ENCODE measurements around the gene HECTD4. TPM values are rescaled to one million over a fixed set of nuclear protein-coding genes. Genes with fewer than 3 reads are reported as not detected.

Gene HECTD4
- total RNA-seq, 1 donor from 2014 or later: 49.4 TPM

DNA sequence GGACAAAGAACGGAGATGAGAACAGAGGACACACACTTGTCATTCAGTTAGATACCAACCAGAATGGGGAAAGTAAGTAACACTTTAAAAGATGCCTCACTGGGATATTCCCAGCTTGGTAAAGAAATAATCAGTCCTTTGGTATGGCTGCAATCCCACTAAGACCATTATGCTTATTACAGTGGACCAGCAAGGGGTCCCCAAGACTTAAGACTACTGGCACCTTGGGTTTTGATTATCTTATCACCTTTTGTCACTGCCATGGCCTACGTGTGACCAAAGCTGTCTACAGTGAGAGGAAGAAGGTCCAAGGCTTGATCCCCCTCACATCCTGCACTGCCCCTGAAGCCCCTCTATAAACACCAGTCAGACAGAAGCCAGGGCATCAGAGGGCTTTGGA is 191.0 kb downstream of the HECTD4 start:
- no peaks in the 10 kb centered on the region for H3K9me3 Mint-ChIP-seq
- no peaks in the 10 kb centered on the region for H3K4me1 Mint-ChIP-seq
- no peak overlapping the region for H3K4me3 Mint-ChIP-seq
- H3K27me3 Mint-ChIP-seq (ENCODE audit: low read depth): no peaks in the 10 kb centered on the region
- no peak for DNase-seq (ENCODE audit: low read depth, low spot score)
- H3K27ac Mint-ChIP-seq (ENCODE audit: unreplicated experiment): no peak overlapping the region
- TF ChIP-seq, protein P1, sequence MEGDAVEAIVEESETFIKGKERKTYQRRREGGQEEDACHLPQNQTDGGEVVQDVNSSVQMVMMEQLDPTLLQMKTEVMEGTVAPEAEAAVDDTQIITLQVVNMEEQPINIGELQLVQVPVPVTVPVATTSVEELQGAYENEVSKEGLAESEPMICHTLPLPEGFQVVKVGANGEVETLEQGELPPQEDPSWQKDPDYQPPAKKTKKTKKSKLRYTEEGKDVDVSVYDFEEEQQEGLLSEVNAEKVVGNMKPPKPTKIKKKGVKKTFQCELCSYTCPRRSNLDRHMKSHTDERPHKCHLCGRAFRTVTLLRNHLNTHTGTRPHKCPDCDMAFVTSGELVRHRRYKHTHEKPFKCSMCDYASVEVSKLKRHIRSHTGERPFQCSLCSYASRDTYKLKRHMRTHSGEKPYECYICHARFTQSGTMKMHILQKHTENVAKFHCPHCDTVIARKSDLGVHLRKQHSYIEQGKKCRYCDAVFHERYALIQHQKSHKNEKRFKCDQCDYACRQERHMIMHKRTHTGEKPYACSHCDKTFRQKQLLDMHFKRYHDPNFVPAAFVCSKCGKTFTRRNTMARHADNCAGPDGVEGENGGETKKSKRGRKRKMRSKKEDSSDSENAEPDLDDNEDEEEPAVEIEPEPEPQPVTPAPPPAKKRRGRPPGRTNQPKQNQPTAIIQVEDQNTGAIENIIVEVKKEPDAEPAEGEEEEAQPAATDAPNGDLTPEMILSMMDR (conservative IDR thresholded peaks at IDR 0.05): no peak
- no peaks in the 10 kb centered on the region for H3K36me3 Mint-ChIP-seq (ENCODE audit: low read depth)

DNA sequence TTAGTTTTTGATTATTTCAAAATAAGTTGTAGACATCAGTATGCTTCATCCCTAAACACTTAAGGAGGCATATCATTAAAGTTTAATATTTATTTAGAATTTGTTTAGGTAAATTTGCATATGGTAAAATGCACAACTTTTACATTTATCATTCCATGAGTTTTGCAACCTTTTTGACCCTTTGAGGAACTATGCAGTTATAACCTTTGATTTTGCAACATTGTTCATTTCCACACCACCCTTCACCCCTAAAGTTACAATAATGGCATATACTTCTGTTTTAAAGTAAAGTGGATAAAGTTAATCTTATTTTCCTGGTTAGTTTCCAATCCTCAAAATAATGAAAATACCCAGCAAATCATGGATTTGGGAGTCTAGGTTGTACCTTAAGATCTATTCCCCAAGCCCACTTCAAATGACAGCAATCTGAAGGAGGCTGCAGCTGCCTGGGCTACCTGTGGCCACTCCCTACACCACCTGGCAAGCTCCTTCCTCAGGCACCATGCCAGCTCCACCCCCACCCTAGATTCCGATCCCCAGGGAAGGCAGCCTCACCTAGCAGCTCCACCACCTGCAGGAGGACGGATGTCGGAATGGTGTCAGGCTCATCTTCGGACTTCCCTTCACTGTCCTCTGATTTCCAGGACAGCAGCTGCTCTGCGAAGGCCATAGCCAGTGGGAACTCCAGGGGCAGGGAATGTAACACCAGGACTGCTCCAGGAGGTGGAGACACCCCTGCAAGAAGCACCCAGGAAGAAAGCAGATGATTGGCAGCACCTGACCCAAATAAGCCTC is 191.8 kb downstream of the HECTD4 start:
- no peaks in the 10 kb centered on the region for H3K4me1 Mint-ChIP-seq
- H3K27me3 Mint-ChIP-seq (ENCODE audit: low read depth): no peaks in the 10 kb centered on the region
- TF ChIP-seq, protein P1 (conservative IDR thresholded peaks at IDR 0.05): no peak
- no peaks in the 10 kb centered on the region for H3K9me3 Mint-ChIP-seq
- no peak for DNase-seq (ENCODE audit: low read depth, low spot score)
- H3K36me3 Mint-ChIP-seq (ENCODE audit: low read depth): peaks cover 2% of the 10 kb centered on the region
- H3K27ac Mint-ChIP-seq (ENCODE audit: unreplicated experiment): no peak overlapping the region
- no peak overlapping the region for H3K4me3 Mint-ChIP-seq

DNA sequence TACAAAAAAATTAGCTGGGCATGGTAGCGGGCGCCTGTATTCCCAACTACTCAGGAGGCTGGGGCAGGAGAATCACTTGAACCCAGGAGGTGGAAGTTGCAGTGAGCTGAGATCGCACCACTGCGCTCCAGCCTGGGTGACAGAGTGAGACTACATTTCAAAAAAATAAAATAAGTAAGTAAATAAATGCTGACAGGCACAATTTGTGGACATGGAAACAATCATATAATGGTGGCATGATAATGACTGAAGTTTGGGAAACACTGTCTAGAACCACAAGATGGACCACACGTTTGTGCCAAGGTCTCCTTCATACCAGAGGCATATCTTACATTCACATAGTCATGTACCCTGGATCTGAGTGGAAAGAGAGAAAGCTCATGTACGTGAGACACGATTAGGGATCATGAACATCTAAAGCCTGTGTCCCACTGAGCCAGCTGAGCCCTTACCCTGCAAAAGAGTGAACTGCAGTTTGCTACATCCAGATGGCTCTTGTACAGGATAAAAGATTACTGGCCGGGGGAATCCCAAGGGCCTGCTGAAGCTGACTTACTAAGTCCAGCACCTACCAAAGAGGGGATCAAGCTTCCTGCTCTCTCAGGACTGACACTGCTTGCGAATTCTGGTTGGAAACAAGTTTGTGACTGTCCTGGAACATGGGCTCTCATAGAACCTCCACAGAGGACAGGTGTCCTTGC is 194.0 kb downstream of the HECTD4 start:
- no peak overlapping the region for H3K27ac Mint-ChIP-seq (ENCODE audit: unreplicated experiment)
- H3K4me1 Mint-ChIP-seq: peaks cover 6% of the 10 kb centered on the region
- no peaks in the 10 kb centered on the region for H3K9me3 Mint-ChIP-seq
- no peak overlapping the region for H3K4me3 Mint-ChIP-seq
- DNase-seq (ENCODE audit: low read depth, low spot score): no peak
- TF ChIP-seq, protein P1 (conservative IDR thresholded peaks at IDR 0.05): no peak
- H3K36me3 Mint-ChIP-seq (ENCODE audit: low read depth): peaks cover 3% of the 10 kb centered on the region
- H3K27me3 Mint-ChIP-seq (ENCODE audit: low read depth): no peaks in the 10 kb centered on the region

DNA sequence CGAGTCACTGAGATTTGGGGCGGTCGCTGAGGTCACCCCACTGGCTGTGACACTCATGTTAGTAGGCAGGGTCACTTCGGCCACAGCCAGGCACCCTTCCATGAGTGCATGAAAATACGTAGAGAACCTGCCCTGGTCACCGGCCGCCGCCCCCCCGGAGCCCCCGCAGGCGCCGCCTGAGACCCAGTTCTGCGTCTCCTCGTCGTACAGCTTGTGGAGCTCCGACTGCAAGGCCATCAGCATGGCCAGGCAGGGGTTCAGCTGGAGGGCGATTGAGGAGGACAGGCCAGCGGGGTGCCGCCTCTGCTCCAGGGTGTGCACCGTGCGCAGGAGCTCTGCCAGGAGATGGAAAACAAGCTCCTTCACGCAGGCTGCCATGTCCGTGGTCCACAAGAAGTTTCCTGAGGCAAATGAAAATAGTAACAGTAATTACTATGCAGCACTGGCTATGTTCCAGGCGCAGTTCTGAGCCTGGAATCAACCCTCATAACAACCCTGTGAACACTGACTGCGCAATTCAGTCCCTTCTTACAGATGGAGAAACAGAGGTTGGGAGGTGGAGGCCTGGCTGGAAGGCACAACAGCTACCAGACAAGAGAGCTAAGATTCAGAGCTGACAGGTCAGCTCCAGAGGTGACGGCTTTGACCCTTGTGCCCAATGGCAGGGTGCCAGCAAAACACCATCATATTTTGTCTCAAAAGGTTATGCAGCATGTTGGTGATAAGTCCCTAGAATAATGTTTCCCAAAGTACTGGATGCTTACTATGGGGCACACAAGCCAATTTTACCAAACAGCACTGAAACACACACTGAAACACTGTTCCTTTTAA is 196.9 kb downstream of the HECTD4 start:
- Mint-ChIP-seq H3K9me3 (no peaks in the 10 kb centered on the region), H3K36me3 (ENCODE audit: low read depth) (peaks cover 3% of the 10 kb centered on the region), H3K4me1 (peaks cover 17% of the 10 kb centered on the region), H3K27ac (ENCODE audit: unreplicated experiment) (no peak overlapping the region), H3K27me3 (ENCODE audit: low read depth) (no peaks in the 10 kb centered on the region), H3K4me3 (no peak overlapping the region)
- DNase-seq (ENCODE audit: low read depth, low spot score): no peak
- TF ChIP-seq, protein P1 (conservative IDR thresholded peaks at IDR 0.05): no peak

DNA sequence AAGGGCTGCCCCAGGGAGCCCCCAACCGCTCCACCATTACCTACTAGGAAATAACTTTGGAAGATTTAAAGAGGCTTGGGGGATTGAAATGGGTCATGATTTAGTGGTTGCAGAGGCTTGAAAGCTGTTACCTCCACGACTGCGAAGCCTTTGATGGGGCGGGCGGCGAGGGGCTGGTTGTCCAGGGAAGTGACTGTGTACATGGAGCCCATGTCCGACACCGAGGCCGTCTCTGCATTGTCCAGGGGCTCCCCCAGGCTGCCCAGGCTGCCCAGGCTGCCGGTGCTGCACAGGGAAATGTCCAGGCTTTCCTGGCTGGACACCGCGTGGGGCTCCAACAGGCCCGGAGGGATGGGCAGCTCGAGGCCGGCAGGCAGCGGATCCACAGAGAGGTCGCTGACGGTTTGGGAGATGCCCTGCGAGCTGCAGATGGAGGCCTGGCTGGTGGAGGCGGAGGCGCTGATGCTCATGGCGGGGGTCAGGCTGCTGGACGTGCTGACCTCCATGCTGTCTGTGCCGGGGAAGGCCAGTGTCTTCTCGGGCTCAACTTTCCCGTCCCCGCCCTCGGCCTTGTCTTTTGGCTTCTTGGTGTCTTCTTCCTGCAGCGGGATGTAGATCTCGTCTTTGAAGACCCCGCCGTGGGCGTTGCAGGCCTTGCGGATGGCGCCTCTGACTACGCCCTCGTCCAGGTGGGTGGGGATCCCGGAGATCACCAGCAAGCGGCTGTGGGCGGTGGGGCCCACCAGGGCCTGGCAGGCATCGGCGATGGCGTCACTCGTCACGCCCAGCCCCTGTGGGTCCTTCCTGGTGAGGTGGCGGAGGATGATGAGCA is 198.0 kb downstream of the HECTD4 start:
- DNase-seq (ENCODE audit: low read depth, low spot score): no peak
- TF ChIP-seq, protein P1 (conservative IDR thresholded peaks at IDR 0.05): no peak
- Mint-ChIP-seq H3K27ac (ENCODE audit: unreplicated experiment) (no peak overlapping the region), H3K4me1 (peaks cover 17% of the 10 kb centered on the region), H3K9me3 (no peaks in the 10 kb centered on the region), H3K36me3 (ENCODE audit: low read depth) (peaks cover 3% of the 10 kb centered on the region), H3K27me3 (ENCODE audit: low read depth) (no peaks in the 10 kb centered on the region), H3K4me3 (no peak overlapping the region)

Measured in neural crest cell (in vitro differentiated cells).